Astrocyte of the cerebellum (primary cell): ENCODE results near the gene THSD7B.

Experiments used
- DNase-seq: peaks from one replicate; pipeline ENCODE4 v3.0.0-alpha.2; 2011; ENCODE audit warnings: low read depth
- H3K4me3 ChIP-seq: 2 replicates; pipeline ENCODE4 v1.5.1; 2011; ENCODE audit warnings: mild to moderate bottlenecking, low read depth, low read length, moderate library complexity
- in situ Hi-C: cut with HindIII; loops from 2 replicates; pipeline ENCODE4 v1.10.0; 2017; ENCODE audit warnings: low sequenced_read_pairs
- TF ChIP-seq, protein P1 (sequence below): IDR thresholded peaks from 2 replicates; pipeline ENCODE4 v1.5.1; 2012; ENCODE audit warnings: low read length, low read depth, moderate library complexity, mild to moderate bottlenecking; ENCODE audit errors: missing control alignments

Gene THSD7B

DNA sequence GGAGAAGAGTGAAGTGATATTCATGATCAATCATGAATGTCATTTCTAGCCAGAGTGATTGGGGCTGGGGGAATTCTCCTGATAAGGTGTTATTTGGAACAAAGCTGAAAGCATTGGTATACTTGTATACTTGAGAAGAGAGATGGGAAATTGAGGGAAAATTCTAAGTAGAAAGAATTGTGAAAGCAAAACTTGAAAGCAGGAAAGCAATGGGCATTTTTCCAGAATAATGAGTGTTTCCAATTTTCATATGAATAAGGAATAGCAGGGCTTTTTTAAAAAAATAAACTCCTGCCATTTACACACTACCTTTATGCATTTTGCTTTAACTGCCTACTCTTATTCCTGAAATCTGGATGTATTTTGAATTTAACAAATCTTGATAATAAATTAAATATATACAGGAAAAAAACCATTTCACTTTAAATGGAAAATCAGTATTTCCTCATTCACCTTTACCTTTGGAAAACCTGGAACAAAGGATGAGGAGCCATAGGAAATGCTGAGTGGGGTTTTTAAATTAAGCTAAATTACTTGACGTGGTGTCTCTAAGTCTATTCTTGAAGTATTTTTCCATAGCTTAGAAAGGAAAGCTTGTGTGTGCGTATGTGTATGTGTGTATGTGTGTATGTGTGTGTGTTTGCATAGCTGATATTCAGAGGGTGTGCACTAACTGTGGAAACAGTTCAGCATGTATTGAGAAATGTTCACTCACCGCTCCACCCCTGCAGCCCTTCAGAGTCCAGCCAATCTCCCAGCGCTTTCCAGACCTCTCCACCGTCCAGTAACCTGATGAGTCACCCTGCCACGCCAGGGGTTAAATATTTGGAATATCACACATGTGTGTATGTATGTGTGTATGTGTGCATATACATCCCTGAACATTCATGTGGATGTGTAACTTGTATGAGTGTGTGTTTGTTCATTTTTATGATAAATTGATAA lies 427.3 kb downstream of the THSD7B start:
- no peak for DNase-seq
- H3K4me3 ChIP-seq: no peak overlapping the region
- in situ Hi-C loops: no loop called here
- TF ChIP-seq, protein P1, sequence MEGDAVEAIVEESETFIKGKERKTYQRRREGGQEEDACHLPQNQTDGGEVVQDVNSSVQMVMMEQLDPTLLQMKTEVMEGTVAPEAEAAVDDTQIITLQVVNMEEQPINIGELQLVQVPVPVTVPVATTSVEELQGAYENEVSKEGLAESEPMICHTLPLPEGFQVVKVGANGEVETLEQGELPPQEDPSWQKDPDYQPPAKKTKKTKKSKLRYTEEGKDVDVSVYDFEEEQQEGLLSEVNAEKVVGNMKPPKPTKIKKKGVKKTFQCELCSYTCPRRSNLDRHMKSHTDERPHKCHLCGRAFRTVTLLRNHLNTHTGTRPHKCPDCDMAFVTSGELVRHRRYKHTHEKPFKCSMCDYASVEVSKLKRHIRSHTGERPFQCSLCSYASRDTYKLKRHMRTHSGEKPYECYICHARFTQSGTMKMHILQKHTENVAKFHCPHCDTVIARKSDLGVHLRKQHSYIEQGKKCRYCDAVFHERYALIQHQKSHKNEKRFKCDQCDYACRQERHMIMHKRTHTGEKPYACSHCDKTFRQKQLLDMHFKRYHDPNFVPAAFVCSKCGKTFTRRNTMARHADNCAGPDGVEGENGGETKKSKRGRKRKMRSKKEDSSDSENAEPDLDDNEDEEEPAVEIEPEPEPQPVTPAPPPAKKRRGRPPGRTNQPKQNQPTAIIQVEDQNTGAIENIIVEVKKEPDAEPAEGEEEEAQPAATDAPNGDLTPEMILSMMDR: no peak

DNA sequence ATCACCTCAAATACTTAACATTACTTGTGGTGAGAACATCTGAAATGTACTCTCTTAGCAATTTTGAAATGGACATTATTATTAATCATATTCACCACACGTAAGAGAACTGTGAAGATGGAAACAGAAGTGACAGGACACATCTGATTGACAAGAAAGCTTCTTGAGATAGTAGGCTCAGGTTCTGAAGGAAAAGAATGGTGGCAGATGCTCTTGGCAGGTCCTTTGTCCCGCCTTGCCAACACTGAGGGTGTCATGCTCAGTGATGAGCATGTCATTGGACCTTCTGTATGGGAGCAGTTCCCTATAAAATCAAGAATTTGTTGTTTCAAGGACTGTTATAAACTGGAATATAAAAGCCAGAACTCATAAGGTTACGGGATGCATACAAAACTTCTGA lies 428.1 kb downstream of the THSD7B start:
- no peak overlapping the region for H3K4me3 ChIP-seq
- DNase-seq: no peak
- in situ Hi-C loops: no loop called here
- TF ChIP-seq, protein P1: no peak

DNA sequence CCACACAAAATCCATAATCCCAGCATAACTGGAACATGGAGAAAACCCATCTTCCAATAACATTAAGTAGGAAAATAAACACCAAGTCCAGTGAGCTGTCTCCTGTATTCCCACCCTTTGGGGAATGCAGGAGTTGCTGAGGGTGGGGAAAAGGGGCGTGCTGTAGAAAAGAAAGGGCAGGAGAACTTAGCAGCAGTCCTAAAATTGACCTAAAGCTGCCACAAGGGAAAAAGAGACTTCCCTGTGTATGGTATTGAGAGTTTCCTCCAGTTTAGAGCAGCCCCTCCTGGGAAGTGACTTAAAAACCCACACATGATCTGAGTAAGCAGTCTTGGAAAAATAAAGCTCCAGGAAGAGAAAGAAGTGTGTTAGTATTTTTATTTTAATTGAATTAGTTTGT lies 428.8 kb downstream of the THSD7B start:
- TF ChIP-seq, protein P1: no peak
- no peak overlapping the region for H3K4me3 ChIP-seq
- in situ Hi-C loops: no loop called here
- DNase-seq: no peak

DNA sequence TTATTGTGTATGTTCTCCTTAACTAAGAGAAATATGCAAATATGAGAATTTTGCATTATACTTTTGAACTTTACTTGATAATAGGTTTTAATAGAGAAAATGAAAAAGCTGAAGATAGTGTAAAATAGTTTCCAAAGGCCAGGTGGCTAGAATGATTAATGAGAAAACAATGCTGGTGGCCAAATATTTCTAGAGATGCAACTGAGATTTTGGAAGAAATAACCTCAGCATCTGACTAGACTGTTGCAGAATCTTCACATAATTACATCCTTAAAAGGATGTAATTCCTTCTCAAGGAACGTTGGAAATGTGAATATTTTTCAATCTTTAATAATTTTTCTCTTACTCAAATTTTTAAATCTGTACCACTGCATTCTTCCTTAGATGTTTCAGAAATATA lies 434.4 kb downstream of the THSD7B start:
- no peak for DNase-seq
- no peak overlapping the region for H3K4me3 ChIP-seq
- in situ Hi-C loops: no loop called here
- TF ChIP-seq, protein P1: no peak

DNA sequence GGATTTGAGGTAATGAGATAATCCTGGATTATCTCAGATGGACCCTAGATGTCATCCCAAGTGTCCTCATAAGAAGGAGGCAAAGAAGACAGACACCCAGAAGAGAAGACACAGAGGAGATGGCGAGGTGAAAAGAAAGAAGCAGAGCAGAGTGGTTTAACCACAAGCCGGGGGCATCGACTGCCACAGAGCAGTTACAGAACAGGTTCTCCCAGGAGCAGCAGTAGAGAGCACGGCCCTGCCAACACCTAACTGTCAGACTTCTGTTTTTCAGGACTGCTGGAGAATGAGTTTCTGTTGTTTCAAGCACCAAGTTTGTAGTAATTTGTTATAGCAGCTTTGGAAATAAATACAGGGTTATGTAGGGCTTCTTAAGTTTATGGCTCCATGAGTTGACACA lies 437.0 kb downstream of the THSD7B start:
- H3K4me3 ChIP-seq: no peak overlapping the region
- in situ Hi-C loops: no loop called here
- TF ChIP-seq, protein P1: no peak
- no peak for DNase-seq

DNA sequence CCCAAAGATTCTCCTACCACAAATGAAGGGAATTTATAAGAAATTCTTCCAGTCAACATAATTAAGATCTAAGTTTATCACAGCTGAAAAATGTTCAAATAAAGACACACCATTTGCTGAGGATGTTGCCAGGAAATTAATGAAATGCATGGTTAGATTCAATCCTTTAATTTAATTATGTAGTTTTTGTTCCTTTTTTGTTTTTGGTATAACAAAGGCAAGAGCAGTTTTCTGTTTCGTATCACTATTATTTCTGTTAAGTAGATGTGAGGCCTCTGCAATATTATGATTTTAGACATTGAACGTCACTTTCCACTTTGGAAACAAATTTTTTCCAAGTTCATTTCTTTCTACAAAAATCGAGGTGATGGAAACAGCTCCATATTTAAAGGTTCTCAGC lies 440.0 kb downstream of the THSD7B start:
- H3K4me3 ChIP-seq: no peak overlapping the region
- TF ChIP-seq, protein P1: no peak
- in situ Hi-C loops: no loop called here
- DNase-seq: no peak
